LNCaP clone FGC (cell line): ENCODE data around the gene ATP5MC3.

Experiments
- DNase-seq: peaks from one replicate; pipeline ENCODE4 v3.0.0-alpha.2; 2011; ENCODE audit warnings: low read depth
- H3K4me3 ChIP-seq: 2 replicates; pipeline ENCODE4 v1.5.1; 2011; ENCODE audit warnings: mild to moderate bottlenecking, low read depth, low read length, control low read depth
- CTCF ChIP-seq: IDR thresholded peaks from 2 replicates; pipeline ENCODE4 v1.5.1; 2012; ENCODE audit warnings: mild to moderate bottlenecking; ENCODE audit not compliant: control insufficient read depth, insufficient read depth; ENCODE audit errors: extremely low read depth

ATP5MC3 gene

GRCh38 chr2:175156534-175156933 is 25.0 kb downstream of the ATP5MC3 start:
- no peak for TF ChIP-seq CTCF
- H3K4me3 ChIP-seq: no peak overlapping the region
- DNase-seq: no peak

DNA sequence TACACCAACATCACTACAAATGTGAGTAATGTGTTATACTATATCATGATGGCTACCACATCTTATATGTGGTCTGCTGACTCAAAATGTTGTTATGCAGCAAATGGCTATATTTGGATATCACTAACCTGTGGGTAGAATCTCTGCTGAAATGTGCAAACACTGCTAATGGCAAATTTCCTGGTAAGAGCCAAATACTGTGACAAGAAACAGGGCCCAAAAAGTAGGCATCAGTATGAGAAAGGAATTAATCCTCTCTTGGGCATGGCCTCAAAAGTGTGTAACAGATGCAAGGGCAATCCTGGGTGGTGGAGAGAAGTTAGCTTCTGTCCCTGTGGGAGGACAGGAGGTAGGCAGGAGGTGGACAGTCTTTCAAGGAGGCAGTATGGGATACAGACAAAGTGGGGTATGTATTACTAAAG is 26.8 kb downstream of the ATP5MC3 start:
- H3K4me3 ChIP-seq: no peak overlapping the region
- no peak for TF ChIP-seq CTCF
- no peak for DNase-seq

DNA sequence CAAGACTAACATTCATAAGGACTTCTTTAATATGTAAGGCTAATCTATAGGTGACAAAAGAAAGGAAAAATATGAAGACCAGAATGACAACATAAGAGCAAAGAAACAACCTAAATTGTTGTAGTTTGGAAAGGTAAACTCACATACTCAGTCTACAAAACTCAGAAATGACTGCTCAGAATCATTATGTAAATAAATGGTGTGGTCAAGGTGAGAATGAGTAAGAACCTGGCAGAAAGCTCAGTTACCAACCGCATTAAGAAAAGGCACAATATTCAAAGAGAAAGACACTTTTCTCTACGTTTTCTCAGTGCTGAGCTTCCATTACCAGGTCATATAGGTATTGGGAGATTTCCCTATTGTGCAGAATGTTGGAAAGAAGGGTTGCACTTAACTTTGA is 29.3 kb downstream of the ATP5MC3 start:
- DNase-seq: no peak
- no peak overlapping the region for H3K4me3 ChIP-seq
- TF ChIP-seq CTCF: no peak

DNA sequence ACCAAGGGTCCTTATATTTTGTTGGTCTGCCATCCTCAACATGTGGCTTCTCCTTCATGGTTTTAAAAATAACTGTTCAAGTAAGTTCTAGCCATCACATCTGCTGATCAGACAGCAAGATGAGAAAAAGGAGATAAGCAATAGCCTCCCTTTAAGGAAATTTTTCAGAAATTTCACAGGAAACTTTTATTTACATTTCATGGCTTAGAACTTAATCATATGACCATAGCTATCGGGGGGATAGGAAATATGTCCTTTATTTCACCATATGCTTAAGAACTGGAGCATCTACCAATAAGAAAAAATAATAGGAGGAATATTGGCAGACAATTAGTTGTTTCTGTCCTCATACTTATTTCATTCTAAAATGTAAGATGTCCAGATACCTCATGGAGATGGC is 29.7 kb downstream of the ATP5MC3 start:
- TF ChIP-seq CTCF: no peak
- DNase-seq: no peak
- no peak overlapping the region for H3K4me3 ChIP-seq

DNA sequence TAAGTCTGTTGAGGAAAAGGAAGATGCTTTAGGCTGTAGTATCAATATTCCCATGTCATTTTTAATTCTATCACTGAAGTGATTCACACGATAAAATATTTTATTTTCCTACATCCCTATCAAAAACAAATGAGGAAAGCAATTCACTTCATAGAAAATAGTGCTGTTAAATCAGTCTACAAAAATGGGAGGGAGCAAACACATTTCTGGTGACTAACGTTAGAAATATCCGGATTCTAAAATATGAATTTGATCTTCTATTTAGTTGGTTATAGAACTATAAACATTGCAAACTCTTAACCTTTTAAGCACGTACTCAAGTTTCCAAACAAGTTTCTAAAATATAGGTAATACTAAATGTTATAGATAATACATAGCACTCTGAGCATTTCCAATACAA is 34.3 kb downstream of the ATP5MC3 start:
- TF ChIP-seq CTCF: no peak
- no peak overlapping the region for H3K4me3 ChIP-seq
- no peak for DNase-seq

DNA sequence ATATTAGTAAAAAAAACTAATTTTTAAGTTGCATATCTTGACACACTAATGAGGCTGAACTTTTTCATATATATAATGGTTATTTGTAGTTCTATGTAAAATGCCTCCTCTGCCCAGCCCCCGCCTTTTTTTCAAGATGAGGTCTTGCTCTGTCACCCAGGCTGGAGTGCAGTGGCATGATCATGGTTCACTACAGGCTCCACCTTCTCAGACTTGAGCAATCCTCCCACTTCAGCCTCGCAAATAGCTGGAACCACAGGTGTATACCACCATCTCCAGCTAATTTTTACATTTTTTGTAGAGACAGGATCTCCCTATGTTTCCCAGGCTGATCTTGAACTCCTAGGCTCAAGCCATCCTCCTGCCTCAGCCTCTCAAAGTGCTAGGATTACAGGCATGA is 37.8 kb downstream of the ATP5MC3 start:
- TF ChIP-seq CTCF: no peak
- H3K4me3 ChIP-seq: no peak overlapping the region
- DNase-seq: no peak

GRCh38 chr2:175143191-175143590 is 38.3 kb downstream of the ATP5MC3 start:
- no peak for TF ChIP-seq CTCF
- DNase-seq: no peak
- H3K4me3 ChIP-seq: no peak overlapping the region
